Activated CD8-positive, alpha-beta memory T cell treated with anti-CD3 and anti-CD28 coated beads, Interleukin-2, amount 50 U/mL, for 4 hours (primary cell): ENCODE results near the gene UNC50.
A peak's percentile ranks its signal among the peaks of the same experiment; 100 is the strongest.

Experiments used
- DNase-seq: peaks from one replicate; pipeline ENCODE4 v3.0.0-alpha.2; 2020

UNC50 gene, protein sequence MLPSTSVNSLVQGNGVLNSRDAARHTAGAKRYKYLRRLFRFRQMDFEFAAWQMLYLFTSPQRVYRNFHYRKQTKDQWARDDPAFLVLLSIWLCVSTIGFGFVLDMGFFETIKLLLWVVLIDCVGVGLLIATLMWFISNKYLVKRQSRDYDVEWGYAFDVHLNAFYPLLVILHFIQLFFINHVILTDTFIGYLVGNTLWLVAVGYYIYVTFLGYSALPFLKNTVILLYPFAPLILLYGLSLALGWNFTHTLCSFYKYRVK

DNA sequence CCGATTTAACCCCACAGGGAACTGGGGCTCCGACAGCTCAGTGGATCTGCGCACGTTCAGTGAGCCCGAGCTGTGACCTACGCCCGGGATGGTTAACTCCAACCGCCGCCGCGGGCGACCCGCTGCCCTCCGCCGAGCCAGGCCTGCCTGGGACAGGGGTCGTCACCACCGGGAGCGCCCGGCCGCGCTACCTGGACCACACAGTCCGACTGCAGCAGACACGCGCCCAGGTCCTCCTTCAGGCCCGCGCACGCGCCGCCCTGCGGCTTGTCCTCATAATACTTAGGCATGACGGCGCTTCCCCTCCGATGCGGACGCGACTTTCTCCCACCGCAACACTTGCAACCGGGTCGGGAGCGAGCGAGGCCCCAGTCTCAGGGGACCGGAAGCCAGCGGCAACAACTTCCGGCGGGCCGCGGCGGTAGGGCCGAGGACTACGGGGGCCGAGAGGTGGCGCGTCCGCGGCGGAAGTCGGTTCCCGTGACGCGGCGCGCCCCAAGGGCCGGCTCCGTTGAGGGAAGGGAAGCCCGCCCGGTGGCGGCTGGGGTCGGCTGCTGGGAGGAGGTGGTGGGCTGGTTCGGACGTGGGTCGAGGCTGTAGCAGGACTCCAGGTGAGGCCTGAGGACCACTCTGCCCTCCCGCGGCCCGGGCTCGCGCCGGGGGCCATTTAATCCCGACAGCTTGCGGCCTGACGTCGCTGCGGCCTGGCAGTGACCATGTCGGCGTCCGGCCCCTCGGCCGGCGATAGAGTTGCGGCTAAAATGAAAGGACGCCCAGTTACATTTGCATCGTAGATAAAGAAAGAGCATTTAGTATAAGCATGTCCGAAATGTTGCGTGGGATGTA, at the start of gene UNC50, which contains the start of gene COA5:
Gene UNC50, plus strand, starts transcription at position 474 of the 846 bp plus-strand sequence. CDS start 1,171 bp downstream, outside the sequence.
Gene COA5, minus strand, starts transcription at position 397 of the 846 bp plus-strand sequence. Its CDS starts 107 bp downstream, at position 290.
- peak; percentile 87 for DNase-seq

DNA sequence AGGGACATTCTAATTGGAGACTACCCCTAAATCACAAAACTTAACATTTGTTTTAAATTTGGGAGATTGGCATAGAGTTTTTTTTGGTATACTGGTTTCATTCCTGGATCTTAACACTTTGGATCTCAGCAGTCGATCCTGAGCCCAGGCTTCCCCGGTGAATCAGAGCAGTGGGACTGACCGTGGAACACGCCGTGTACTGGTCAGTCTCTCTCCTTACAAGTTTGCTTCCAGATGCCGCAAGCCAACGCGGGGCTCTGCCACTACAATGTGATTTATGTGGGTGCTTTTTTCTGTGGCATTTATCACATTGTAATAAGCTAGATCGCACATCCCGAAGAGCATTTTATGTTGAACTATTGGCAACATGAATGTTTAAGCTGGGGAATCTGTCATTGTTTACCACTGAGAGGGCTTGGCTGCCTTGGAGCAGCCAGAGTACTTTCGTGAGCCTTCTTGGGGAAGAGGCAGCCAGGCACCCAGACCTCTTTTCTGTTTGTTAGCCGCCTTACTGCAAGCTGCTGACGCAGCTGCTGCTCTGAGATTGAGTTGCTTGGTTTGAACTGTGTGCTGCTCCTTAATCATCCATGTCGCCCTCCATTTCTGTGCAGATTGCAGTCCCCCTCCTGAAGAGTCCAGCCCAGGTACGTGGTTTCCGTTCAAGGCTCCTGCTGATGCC, 49.4 kb upstream of the UNC50 start:
- no peak for DNase-seq

DNA sequence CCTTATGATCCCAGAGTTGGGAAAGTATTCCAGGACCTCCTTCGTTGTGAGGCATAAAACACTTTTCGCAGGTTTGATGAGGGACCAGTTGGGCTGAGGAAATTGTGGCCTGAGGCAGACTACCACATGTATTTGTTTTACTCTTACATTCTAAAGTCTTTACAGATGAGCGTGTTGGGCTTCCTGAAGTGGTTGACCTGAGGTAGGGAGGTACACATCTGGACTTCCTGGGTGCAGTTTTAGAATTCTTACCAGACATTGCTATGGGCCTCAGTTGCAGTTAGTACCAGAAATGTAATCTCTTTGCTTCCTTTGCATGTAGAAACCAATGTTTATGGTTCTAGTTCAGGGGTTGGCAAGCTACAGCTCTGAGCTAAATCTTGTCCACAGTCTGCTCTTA, 48.8 kb upstream of the UNC50 start:
- no peak for DNase-seq

DNA sequence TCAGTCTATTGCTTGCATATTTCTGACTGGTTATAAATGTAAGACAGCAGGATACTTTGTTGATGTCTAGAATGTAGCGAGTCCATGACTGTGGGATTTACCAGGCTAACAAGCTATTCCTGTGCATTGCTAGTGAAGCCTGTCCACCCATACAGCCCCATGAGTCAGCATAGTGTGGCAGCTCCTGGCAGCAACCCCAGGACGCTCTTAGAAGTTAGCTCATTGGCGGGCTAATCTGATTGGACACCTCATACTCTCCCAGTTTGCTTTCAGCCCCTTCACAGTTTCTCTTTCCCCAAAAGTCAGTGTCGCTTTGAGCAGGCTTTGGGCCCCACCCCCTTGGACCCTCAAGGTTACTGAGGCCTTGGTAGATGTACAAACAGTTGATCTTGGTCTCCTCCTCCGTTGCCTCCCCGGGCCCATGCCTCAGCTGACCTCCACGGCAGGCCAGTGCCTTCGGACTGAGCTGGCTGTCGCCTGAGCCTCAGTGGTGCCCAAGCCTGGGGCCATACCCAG, 48.1 kb upstream of the UNC50 start:
- DNase-seq = no peak

DNA sequence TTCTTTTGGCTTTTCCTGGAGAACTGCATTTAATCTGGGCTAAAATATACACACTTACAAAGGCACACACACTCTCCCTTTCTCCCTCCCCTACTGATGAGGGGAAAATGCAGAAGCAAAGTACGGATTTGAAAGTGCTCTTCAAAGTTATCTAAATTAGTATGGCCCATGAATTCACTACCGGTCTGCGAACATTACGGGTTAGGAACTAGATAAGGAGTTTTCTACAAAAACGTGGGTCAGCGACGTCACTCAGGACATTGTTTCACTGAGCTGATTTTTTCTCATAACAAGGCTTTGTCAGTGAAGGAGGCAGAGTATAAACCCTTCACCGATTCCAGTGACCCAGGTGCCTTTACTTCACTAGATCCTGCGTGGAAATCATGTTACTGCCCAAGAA, 47.4 kb upstream of the UNC50 start:
- no peak for DNase-seq

DNA sequence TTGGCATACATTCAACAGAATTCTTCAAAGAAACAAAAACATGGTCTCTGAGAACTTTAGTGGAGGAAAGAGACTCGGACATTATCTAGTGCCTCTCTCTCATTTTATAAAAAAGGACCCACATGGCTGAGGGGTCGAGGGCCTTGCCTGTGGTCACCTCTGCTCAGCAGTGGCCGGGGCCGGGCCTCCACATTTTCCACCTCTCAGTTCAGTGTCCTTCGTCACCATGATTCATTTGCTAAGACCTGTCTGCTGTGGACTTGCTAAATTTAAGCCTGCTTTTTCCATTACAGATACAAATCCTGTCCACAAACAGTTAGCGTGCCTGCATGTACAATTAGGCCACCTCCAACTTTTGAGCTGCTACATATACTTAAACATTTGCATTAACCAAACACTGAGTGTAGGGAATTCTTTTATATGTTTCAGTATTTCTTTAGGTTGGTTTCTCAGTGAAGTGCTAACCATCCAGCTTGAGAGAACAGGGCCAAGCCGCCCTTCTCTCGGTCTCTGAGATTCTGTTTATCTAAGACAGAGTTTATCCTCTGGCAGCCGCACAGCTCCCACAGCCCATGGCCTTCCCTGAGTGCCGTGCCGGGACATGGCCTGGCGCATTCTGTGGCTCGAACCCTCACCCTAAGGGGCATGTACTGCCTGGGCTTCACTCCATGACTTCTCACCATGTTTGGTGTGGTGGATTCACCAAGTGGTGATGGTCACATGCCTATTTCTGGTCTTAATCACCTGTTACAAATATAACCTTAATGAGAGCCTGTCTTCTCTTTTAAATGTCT, 46.3 kb upstream of the UNC50 start:
- no peak for DNase-seq

DNA sequence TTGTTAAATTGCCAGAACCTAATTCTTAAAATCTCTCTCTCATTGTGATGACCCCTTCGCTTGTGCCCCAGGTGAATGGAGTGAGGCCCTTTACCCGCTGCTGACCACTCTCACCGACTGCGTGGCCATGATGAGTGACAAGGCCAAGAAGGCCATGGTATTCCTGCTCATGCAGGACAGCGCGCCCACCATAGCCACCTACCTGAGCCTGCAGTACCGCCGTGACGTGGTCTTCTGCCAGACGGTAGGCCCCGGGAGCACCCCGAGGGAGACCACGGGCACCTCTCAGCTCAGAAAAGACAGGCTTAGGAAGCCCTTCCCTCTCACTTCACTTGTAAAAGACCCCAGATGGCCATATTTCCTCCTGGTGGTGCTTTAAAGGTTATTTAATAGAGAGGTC, 45.0 kb upstream of the UNC50 start:
- DNase-seq = no peak

DNA sequence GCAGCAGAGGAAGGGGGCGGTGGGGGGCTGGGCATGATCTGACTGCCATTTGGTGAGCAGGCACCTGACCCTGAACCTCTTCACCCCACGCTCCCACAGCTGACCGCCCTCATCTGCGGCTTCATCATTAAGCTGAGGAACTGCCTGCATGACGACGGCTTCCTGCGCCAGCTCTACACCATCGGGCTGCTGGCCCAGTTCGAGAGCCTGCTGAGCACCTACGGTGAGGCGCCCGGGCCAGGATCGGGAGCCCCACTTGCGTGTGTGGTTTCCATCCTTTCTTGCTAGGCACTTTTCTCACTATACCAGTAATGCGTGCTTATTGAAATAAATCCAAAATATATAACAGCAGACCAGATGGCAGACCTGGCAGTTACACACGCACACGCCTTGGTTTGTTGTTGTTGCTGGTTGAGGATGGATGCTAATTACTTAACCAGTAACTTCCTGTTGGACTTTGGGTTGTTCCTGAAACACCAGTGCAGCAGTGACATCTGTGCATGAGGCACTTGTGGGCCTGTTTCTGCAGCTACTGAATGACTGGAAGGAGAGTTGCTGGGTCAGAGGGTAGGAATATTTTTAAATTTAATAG, 43.8 kb upstream of the UNC50 start:
- no peak for DNase-seq

DNA sequence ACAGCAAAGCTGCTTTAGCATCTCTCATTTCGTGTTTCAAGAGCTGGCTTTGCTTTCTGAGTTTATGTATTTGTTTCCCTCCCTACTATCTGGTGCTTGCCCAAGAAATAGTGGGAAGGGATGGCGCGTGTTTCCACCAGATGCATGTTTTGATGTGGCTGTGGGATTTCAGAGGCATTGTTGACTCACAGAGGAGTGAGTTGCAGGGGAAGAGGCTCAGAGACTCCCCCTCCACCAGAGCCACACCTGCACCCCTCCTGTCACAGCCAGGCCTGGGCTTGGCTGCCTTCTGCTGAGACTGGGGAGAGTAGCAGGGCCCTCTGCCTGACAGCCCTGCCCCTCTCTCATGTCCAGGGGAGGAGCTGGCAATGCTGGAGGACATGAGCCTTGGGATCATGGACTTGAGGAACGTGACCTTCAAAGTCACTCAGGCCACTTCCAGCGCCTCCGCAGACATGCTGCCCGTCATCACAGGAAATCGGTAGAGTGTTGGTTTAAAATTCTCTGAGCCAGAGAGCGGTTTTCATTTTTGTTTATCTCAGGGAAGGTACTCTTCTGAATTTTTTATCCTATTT, 43.0 kb upstream of the UNC50 start:
- no peak for DNase-seq

DNA sequence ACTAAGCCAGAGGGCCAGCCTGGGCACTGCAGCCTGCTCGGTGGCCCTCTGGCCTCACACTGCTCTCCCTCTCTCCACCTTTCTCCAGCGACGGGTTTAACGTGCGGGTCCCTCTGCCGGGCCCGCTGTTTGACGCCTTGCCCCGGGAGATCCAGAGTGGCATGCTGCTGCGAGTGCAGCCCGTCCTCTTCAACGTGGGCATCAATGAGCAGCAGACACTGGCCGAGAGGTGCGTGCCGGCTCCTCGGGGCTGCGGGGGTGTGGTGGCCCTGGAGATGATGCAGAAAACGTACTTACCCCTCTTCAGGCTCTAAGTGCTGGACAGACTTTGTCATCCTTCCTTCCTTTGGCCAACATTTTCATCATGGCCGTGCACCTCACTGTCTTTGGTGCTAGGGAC, 42.4 kb upstream of the UNC50 start:
- DNase-seq = no peak

DNA sequence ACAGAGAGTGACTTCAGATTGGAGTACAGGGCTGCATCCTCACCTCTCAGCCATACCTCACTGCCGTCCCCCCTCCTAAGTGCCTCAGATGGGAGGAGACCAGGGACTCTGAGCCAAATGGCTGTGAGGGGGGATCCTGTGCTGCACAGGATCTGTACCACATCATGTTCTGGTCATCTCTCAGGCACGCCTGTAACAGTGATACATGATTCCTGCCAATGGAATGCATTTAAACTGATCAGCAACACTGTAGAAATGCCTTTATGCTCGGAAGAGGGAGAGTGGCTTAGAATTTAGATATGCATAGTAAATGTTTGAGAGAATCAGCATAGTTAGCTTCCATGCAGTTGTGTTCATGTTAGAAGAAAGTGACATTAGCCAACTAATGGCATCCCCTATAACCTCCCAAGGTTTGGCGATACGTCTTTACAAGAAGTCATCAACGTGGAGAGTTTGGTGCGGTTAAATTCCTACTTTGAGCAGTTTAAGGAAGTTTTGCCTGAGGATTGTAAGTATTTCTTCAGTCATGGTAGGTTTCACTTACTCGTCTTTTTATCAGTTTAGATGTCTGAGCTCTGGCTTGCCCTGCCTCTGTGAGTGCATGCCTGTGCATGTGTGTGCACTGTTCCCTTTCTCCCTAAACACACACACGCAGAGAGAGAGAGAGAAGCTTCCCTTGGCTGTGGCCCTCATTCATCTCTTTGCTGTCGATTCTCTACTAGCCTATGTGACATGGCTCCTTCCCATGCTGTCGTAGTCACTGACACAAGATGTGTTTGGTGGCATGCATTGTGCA, 40.0 kb upstream of the UNC50 start:
- no peak for DNase-seq

DNA sequence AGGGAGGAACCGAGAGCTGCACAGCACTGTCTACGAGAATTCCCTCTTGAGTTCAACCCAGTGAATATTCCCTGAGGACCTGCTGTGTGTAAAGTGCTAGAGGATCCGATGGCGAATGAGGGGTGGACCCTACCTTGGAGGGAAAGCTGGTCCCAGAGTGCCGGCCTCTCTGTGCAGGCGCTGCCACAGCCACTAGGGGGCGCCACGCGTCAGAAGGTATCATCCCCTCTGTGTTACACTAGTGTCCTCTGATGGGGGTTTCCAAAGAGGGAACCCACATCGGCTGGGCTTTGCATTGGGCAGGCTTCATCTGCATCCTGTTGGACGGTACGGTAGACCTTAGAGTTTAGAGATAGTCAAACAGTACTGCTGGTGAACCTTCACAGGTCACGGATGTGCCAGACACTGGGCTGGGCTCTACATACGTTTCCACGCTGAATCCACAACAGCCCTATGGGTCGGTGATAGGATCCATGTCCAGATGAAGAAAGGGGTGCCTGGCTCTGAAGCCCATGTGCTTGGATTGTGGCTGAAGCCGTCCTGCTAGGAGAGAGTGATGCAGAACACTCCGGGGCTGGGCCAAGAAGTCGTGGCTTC, 39.1 kb upstream of the UNC50 start:
- DNase-seq = peak; percentile 75

DNA sequence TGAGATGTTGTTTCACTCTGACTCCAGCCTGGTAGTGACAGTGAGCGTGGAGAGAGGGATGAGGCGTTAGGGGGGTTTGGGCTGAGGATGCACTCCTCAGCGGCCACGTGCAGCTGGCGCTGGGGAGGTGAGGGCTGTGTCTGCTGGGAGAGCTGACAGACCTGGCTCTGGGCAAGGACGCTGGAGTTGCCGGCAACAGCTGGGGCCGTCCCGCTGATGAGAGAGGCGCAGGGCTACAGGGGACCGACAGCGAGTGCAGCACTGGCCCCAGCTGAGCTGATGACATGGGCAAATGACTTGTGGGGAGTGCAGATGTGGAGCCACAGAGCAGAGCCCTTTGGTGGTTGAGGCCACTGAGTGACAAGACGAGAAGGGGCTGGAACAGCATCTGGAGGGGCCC, 38.5 kb upstream of the UNC50 start:
- DNase-seq = no peak

DNA sequence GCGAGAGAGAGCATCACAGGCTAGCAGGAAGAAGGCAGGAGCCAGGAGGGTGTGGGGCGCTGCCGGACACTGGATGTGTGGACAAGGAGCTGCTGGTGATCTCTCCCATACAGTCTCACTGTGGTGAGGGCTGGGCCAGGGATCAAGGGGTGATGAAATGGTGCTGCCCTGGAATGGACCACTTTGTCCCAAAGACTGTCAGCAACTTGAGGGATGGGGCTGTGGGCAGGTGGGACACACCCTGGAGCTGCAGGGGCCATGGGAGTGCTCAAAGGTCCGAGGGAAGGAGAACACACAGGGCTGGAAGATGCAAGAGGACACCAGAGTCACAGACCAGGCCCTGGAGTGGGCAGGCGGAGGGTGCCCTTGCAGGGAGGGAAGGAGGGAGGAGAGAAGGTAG, 38.0 kb upstream of the UNC50 start:
- no peak for DNase-seq

DNA sequence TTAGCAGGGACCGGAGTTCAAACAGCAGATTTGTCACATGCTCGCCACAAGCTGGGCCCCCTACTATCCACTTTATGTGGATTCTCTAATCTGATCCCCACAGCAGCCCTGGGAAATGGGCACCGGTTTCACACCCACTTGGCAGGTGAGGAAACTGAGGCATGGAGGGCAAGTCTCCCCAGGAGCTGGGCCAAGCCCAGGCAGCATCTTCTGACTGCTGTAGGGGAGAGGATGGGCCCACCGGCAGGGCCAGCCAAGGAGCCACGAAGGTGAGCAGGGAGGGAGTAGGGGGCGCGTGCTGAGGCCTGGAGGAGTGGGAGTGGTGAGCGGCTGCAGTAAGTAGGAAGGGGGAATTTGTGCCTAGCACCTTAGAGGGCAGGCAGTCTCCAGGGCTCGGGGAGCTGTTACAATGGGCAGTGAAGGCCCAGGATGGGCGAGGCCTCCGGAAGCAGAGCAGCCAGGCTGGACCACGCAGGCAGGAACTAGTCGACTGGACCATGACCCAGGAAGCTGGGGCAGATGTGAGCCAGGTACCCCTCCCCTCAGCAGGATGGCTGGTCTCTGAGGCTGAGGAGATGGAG, 37.2 kb upstream of the UNC50 start:
- DNase-seq = no peak

DNA sequence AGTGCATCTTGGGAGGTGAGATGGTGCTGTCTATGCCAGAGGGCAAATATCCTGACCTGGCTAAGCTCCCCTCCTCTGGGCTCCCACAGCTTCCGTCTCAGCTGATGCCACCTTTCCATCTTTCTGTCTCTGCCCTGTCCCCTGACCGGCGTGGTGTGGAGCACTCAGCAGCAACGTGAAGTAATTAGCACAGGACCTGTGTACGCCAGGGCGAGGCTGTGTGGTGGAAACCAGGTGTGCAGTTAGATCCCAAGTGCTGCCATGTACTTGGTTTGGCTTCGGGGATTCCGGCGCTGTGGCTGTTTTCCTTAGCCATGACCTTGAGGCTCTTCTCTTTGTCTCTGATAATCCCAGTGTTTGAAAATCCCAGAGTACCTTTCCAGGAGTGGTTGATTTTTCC, 36.6 kb upstream of the UNC50 start:
- DNase-seq = no peak

DNA sequence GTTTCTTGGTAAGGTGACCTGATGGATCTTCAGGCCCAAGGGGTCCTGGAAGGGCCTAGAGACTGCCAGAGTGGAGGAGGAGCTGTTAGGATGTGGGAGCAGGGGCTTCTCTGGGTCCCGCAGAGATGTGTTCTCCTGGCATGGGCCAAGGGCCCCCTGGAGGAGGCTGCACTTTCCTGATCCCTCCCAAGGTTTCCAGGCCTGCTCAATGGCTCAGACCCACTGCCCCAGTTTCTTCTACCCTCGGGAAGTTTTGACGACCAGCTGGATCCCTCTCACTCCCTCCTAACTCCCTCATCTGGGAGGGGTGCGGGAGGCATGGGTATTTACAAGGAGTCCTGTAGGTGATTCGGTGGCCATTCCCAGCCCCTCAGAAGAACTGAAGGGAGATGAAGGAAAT, 36.2 kb upstream of the UNC50 start:
- no peak for DNase-seq

DNA sequence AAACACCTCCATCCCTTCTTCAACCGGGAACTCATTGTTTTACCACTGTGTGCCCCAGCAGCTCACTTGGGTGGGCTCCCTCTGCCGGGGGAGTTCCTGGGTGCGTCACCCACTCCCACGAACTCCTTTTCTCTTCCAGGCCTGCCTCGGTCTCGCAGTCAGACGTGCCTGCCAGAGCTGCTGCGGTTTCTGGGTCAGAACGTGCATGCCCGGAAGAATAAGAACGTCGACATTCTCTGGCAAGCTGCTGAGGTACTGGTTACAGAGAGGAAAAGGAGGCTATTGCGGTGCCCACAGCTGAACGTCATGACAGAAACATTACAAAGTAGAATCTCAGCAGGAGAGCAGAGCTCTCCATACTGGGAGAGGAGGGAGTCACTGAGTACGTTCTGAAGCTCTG, 35.7 kb upstream of the UNC50 start:
- DNase-seq = no peak

DNA sequence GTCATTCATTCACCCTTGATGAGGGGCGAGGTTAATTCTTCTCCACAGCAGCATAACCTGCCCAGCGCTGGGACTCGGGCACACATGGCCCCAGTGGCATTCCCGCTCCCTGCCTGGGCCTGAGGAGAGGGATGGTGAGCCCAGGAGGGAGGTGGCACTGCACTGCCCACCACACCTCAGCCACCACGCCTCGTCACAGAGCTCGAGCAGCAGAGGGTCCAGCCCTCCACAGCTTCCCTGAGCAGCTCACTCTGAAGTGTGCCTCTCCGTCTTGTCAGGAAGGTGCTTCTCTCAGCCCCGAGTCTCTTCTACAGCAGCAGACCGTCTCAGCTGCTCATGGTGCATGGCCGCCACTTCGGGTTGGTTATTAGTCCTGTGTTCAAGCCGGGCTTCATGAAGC, 35.0 kb upstream of the UNC50 start:
- no peak for DNase-seq

DNA sequence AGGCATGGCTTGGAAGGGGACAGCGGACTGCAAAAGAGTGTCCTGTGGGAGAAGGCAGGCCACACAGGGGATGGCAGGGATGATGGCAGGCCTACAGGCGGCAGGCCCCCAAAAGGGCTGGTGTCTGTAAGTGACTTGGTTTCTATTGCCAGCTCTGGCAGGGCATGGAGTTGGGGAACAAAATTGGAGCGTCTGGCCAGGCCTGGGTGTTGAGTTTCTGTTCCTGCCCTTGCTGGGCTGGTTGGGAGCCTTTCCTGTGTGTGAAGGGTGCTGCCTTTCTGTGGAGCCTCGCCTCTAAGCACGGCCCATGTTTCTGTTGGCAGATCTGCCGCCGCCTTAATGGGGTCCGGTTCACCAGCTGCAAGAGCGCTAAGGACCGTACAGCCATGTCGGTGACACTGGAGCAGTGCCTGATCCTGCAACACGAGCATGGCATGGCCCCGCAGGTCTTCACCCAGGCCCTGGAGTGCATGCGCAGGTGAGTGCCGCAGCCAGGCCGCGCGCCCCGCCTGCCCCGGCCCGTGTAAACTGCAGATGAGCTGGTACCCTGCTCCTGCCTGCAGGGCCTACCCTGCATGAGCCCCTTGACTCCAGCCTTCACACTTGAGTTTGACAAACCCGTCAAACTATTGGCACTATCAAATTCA, 31.6 kb upstream of the UNC50 start:
- DNase-seq = no peak
